Hindlimb muscle (tissue), 1 donor: ENCODE measurements around the gene OCA2. TPM values are rescaled to one million over a fixed set of nuclear protein-coding genes. Genes with fewer than 3 reads are reported as not detected.
"Not testable (repeated sequence)": the region's sequence is repeated elsewhere in the genome, so short reads cannot be mapped to it uniquely, and the experiment has no call there.

Experiments used
- DNase-seq: peaks from one replicate; pipeline ENCODE4 v3.0.0-alpha.2; 2013
- polyA plus RNA-seq: library from polyadenylated mRNA; unstranded; fragments of 120-200 nt; gene quantifications from one replicate; pipeline ENCODE4 v1.2.1, GENCODE V29; 2013; ENCODE audit not compliant: insufficient read length

Gene OCA2
- polyA plus RNA-seq, 1 donor, result 4.5 TPM

DNA sequence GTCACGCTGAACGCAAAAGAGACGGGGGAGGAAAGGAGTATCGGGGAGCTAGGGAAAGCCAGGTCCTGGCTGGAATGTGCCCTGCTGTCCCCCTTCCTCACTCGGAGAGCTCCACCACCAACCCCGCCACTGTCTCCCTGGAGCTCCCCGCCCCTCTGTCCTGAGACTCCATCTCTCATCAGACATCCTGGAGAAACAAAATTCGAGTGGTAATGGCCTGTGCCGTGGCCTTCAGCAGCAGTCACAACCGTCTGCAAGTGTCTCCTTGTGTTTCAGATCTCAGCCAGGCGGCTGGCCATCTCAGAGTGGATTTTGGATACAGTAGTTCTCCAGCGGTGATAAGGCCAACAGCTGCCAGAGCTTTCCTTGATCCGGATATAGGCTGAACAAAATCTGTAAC, 76.9 kb downstream of the OCA2 start:
- no peak for DNase-seq

DNA sequence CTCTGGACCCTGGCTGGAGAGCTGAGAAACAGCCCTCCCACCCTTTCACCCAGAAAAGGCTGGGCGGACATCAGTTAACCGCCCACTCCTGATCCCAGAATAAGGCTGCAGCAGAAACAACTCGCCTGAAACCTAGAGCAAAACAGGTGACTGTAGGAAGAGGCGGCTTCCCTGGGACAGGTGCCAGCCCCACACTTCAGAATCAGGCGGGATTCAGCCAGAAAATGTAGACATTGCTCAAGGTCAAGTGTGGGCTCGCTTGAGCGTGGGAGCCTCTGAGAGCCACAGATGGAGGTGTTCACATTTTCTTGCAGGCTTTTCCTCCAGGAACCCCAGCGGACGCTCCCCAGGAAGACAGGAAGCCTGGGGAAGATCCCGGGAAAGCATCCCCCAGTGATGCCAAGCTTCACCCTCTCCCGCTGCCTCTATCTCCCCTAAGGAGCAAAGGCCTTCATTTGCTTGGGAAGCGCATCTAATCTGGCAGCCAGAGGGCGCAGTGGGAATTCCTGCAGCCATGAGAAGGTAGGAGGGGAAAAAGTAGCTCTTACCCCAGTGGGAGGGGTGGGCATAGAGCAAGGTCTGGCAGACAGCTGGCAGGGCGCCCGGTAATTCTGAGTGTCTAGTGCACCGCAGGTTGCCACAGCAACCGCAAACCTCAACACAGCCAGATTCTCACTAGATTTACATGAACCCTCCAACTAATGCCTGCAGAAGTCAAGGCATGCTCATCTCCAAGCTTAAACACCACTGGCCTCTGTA, 77.7 kb downstream of the OCA2 start:
- no peak for DNase-seq

DNA sequence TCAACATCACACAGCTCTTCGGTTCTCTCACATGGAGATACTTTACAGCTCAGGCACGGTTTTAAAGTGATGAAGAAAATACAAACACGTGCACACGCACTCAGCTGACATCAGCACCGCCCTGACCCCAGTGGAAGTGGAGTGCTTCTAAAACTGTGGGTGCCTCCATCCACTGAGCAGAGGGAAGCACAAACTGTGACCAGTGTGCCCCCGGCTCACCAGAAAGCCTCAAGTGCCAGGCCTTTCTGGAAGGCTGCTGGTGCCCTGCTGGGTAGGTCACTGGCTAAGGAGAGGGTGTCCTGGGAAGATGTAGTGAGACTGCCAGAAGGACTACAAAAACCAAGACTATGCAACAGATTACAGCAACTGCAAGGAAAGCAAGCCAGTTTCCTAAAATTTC, 78.5 kb downstream of the OCA2 start:
- no peak for DNase-seq

DNA sequence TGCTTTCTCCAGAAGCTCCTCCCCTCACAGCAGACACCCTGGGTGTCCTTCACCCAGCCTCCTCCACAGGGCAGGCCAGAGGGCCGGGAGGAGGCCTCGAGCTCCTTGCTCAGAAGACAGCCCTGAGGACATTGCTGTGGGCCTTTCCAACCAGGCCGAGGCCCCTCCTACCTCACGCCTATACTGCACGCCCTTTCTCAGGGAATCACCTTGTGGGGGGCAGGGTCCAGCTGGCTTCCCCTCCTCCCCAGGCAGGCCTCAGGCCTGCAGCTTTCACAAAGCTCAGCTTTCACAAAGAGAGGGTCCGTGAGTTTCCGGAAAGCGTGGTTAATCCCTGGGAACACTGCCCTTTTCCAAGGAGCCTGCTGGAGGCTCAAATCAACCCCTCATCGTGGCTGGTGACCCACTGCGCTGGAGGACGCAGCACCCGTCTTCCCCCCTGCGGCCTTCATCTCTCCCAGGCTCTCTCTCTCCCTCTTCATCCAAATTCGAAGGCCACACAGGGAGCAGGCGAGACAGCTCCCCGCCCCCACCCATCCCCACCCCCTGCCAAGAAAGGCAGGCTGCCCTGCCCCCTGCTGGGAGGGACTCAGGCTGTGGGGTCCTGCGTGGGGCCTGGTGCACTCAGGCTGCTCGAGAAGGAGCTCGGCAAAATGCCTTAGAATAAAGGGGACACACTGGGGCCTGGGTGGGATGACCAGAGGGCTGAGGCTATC, 79.4 kb downstream of the OCA2 start:
- DNase-seq, result no peak

DNA sequence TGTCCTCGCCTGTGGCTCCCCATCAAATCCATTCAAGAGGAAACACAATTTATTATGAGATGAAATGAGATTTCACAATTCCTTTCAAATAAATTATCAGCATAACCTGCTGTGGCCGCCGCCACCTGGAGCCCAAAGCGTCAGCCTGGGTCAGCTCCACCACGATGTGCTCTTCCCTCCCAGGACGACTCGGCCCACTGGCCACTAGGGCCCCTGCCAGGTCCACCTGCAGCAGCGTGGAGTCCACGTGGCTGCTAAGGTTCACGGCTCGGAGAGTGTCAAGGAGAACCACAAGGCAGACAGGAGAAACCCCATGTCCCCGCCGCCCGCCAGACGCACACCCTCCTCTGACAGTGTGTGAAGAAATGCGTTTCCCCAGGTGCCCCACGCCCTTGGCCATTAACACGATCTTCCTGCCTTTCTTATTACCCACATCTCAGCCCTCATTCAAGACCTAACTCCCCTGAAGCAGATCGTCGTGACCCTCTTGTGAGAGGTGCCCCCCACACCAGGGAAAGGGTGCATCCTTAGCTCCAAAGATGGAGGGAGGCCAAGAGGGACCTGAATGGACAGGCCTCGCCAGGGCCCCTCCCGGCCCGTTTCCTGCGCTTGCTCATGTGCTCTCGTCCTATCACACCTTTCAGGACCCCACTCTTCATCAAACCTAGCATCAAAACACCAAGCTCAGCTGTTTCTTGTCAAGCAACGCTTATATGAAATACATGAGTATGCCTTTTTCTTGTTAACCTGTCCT, 80.6 kb downstream of the OCA2 start:
- no peak for DNase-seq

DNA sequence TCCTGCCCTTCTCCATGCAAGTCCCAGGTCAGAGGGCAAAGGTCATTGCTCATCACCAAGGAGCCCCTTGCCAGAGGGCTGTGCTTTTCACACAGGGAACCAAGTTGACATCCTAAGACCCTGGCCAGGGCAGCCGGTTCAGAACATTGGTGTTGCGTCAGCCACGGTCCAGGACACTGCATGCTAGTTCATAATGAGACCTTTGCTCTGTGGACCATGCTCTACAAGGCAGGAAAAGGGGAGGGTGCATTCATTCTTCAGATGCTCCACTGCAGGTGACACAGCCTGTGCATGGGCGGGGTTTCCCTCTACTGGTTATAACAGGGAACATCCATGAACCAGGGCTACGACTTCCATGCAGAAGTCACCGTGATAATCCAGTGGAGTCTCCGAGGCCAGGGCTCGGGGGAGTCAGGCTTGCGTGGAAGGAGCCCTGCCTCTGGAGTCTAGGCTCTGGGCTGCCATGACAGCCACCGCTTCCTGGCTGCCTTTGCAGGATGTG, 81.6 kb downstream of the OCA2 start:
- no peak for DNase-seq

DNA sequence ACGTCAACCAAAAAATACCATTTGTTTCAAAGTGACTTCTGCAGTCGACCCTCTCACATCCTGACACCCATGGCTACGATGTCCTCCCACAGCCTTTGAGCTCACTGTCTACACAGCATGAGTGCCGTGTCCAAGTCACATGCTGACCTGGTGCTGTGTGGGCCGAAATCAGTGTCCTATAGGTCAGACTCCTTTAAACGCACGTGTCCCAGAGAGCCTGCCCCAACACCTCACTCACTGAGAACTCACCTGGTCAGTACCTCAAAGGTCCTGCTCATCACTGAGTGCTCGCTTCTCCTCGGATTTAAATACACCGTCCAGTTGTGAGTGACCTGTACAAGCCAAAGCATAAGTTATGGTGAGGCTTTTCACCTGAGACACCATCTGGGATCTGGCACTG, 83.3 kb downstream of the OCA2 start:
- no peak for DNase-seq

DNA sequence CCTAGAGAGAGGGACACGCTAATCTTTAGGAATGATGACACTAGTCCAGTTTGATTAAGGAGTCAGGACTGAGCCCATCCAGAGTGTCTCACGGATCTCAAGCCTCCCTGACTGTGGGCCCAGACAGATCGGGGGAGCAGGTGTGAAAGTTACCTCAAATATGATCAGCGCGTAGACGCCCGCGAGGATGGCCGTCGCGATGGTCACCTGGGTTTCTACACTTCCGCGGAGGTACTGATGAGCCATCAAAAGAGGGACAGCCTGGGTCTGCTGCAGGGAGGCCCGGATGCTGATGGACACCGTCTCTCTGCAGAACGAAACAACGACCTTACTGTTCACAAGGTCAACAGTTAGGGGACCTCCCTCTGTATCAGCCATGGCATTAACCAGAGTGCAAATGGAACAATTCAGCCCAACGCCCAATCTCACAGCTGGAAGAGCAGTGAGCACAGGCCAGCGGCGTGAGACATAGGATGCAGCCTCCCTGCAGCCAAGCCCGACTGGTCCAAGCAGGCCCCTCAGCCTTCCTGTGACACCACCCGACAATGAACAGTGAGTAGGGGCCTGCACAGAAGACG, 84.4 kb downstream of the OCA2 start:
- DNase-seq, result no peak

DNA sequence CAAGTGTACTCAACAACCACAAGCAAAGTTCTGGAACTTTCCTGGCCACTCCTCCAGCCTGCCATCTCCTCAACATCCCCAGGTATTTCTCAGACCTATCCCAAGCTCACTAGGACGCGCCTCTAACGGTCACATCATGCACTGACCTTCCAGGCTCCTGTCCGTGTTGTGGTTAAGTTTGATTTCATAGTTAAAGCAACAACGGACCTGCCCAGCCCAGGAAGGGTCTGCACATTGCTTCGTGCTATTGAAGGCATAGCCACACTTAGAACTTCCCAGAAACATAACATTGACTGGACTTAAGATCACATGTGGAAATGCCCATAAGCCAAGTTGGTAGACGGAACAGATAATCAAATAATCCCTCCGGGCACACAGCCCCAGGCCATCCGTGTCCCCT, 85.1 kb downstream of the OCA2 start:
- DNase-seq, result no peak

DNA sequence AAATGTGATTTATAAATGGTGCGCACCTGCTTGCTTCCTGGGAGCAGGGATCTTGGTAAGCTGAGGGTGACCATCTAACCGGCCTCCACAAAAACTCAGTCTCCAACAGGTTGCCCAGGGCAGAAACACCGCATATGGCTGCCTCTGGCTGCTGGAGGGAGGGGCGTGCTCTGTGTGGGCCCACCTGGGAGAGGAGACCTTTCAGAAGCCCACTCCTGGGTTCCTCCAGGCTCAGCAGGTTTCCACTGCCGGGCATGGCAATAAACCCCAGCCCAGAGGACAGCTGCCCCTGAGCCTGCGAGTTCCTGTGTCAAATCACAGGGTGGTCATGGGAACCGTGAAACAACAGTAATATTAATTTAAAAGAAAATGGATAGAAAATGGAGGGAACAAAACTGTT, 85.6 kb downstream of the OCA2 start:
- DNase-seq, result no peak

DNA sequence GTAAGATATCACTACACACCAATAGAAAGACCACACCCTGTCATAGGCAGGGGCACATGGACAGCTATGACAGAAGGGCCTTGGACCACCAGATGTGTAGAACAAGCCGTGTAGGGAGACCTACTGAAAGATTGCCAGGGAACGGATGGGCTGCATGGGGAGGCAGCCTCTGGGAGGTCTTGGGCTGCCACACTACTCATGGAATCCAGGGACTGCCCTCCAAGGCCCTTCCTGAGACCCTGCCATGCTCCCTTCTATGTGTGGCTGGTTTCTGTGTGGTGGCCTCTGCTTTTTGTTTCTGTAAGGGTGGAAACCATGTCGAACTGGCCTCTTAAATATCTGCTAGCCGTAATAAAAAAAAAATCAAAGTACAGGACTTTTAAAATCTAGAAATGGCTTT, 86.9 kb downstream of the OCA2 start:
- DNase-seq, result no peak

DNA sequence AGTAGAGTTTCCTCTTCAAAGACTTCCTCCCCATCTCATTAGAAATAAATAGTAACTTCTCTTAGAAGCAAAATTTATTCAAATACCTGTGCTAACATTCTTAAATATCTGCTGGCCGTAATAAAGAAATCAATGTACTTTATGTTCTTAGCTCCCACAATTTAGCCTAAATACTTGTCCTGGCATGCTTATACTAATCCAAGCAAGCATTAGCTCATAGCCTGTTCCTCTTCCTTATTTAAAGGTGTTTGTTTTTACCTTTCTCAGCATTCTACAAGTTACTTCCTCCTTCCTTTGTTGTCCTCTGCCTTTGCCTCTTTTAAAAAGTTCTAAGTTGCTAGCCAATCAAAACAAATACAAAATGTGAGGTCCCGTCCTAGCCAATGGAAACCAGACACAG, 90.9 kb downstream of the OCA2 start:
- not testable (repeated sequence) for DNase-seq

DNA sequence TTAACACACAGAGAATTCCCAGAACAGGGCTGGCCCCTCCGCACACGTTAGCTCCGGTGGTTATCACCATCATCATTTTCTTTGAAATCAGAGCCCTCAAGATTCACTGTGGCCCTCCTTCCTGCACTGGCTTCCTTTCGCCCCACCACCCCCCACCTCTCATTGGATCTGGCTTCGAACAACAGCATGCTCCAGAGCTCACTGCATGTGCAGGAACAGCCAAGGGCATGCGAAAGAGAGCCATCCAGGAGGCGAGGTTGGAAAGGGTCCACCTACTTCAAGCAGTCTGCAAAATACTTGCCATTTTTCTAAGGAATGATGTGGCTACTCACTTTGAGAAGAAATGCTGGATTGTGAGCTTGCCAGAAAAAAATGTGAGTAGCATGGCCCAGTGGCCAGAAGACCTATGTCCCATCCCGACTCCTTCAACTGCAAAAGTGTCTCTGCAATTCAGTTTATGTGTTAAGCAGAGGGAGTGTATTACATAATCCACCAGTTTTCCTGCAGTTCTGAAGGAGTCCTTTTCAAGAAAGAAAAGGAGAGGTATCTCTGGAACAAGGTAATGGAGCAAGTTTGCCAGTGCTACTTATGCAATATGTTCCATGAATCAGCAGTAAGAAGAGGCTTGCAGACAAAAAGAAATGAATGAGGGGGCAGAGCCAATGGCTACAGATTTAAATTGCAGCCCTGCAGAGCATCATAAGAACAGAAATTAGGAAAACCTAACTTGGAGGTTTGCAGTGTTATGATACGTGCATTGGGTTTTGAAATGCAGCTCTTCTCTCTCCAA, 92.8 kb downstream of the OCA2 start:
- DNase-seq, result peak; percentile 52

DNA sequence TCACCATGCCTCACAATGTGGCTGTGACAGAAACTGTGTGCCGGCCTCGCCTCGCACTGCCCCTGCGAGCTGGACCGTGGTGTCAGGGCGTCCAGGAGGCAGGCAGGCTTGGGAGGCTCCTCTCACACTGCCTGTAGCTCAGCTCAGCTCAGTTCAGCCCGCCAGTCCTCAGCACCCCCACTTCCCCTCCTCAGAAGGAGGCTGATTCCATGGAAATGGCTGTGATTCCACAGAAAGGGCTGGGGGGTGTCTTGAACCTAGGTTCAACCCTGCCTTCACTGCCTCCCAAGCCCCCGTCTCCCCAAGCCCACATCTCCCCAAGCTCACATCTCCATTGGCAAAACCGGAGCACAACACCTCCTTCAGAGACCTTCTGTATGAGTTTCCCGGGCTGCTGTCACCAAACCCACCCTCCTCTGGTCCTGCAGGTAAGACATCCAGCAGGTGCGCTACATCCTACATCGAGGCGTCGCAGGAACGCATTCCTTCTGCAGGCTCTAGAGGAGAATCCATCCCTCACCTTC, 94.0 kb downstream of the OCA2 start:
- no peak for DNase-seq

DNA sequence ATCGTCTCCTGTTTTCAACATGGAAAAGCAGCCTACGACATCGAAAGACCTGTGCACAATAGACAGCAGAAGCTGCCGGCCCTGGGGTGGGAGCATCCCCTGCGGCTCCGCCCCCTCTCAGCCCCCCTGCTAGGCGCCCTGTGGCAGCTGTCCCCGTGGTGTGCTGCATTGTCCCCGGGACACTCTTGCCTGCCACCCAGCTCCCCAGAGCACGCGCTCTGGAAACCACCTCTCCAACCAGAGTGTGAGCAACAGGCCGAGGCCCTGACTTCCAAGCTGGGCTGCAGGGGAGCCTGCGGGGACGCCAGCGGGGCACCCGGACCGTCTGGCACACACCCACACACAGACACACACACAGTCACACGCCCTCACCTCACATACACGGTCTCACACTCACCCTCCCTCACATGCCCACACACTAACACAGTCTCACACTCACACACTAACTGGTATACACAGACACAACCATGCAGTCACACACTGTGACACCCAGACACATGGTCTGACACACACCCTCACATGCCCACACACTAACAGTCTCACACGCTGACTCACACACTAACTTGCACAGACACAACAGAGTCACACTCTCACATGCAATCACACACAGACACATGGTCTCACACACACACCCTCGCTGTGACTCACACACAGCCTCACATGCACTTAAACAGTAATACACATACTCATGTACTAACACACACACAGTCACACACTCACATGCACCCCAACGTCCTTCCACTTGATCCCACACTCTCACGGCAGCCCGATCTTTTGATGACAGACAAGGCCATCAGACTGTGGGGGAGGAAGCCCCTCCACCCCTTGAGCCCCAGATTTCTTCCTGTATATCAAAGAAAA, 94.7 kb downstream of the OCA2 start:
- no peak for DNase-seq

DNA sequence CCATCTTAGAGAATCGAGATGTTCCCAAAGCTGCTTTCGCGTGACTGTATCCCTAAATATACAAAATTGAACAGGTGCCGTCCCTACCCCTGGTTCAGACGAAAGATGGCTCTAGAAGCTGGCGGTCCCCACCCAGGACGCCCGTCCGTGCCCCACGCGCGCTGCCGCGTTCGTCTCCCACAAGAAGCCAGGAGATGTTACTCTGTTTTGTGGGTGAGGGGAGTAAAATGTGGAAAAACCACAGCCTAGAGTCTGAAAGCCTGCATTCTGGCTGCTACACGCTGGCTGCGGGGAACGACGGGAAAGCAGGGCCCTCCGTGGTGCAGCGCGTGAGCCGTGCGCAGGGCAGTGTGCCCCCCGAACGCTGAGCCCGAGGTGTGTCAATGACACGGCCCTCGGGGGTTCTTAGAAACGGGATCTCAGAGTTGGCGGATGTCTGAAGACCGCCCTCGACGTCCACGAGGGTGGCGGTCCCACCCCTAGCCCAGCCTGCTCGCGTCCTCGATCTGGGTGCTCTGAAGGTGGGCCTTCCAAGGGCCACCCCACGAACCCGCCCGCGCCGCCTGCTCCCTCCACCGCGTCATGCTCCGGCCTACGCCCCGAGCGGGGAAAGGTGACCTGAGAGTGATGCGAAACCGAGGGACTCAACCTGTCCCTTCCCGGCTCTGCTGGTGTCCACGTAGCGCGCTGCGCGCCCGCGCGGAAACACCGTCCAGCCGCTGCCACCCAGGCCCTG, 95.6 kb downstream of the OCA2 start:
- DNase-seq, result no peak

DNA sequence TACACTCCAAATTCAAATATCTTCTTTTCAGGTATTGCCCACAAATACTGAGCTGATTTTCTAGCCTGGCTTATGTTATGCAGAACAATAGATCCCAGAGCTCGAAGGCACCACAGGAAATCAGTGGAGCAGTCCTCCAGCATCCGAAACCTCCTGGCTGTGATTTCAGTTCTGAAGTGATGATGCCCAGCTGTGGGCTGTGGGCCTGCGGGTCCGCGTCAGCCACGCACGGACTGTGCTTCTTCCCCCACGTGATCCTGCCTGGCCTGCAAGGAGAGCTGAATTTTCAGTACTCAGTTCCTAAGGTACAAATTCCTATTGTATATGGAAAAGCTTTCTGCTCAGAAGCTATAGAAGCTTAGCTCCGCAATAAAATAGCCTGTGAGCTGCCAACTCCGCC, 96.2 kb downstream of the OCA2 start:
- DNase-seq, result no peak

DNA sequence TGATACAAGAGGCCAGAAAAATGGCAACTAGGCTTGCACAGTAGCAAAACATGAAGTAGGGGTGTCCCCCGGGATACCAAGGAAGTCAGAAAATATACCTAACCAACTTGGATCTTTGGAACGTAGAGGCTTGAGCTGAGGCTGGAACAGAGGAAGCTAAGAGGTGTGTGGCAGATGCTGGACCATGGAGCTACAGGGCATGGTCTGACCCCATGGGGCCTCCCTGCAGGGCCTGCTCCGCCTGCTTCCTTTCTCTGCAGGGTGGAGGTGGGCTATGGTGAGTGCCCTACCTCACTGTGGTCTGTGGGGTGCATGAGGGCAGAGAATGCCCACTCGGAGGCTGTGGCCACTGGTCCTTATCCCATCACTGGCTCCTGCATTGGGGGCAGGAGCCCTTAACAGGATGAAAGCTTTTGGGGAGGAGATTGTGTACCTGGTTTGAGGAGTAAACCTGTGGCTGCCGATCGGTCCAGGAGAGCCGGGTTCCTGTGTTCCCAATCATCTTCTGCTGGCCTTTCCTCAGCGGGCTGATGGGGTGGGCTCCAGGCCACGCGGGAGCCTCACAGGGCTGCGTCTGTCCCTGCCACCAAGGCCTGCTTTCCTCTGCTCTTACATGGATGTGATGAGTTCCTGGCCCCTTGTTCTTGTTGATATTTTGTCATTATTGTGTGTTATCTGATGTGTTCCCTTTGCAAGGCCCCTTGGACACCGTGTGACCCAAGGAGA, 96.8 kb downstream of the OCA2 start:
- no peak for DNase-seq

DNA sequence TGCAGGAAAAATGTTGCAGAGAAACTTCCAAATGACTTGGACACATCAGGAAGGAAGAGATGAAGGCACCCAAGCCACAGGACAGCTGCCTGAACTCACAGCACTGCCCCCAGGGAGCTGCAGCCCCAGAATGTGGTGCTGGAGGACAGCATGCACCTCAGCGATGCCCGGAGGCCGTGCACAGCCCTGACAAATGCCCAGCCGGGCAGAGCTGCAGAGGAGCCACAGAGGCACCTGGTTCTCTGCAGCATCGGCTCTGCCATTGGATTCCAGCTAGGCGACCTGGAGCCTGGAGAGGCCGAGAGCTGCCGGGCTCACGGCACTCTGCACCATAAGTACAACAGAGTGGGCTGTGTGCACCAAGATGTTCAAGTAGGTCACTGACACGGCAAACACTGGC, 97.5 kb downstream of the OCA2 start:
- no peak for DNase-seq
